Hepatocyte (in vitro differentiated cells): ENCODE results near the gene DSCAML1. TPM values are rescaled to one million over a fixed set of nuclear protein-coding genes. Genes with fewer than 3 reads are reported as not detected.

Experiments
- DNase-seq: peaks from one replicate; pipeline ENCODE4 v3.0.0-alpha.2; 2016; ENCODE audit warnings: low spot score
- H2AFZ ChIP-seq: fragments of 200-600 bp; sonication (generic); 2 replicates; pipeline ENCODE4 v1.6.0; 2016; ENCODE audit warnings: antibody characterized with exemption, mild to moderate bottlenecking
- H3K27ac ChIP-seq: fragments of 200-600 bp; sonication (generic); 2 replicates; pipeline ENCODE4 v1.5.1; 2016; ENCODE audit warnings: mild to moderate bottlenecking
- H3K27me3 ChIP-seq: fragments of 200-600 bp; sonication (generic); 2 replicates; pipeline ENCODE4 v1.6.1; 2016
- H3K36me3 ChIP-seq: fragments of 200-600 bp; sonication (generic); replicated peaks from 2 replicates; pipeline ENCODE4 v1.5.1; 2016; ENCODE audit warnings: low read depth; ENCODE audit not compliant: insufficient read depth
- H3K4me1 ChIP-seq: fragments of 200-600 bp; sonication (generic); 2 replicates; pipeline ENCODE4 v1.5.1; 2016; ENCODE audit warnings: mild to moderate bottlenecking, moderate library complexity; ENCODE audit not compliant: insufficient read depth
- H3K4me2 ChIP-seq: fragments of 200-600 bp; sonication (generic); 2 replicates; pipeline ENCODE4 v1.6.0; 2016
- H3K4me3 ChIP-seq: fragments of 200-600 bp; sonication (generic); 2 replicates; pipeline ENCODE4 v1.5.1; 2016; ENCODE audit warnings: mild to moderate bottlenecking
- H3K79me2 ChIP-seq: fragments of 200-600 bp; sonication (generic); 2 replicates; pipeline ENCODE4 v1.6.0; 2017; ENCODE audit warnings: mild to moderate bottlenecking
- H3K9me2 ChIP-seq: fragments of 200-600 bp; sonication (generic); replicated peaks from 2 replicates; pipeline ENCODE4 v1.6.0; 2017; ENCODE audit warnings: mild to moderate bottlenecking; ENCODE audit not compliant: insufficient read depth
- H3K9me3 ChIP-seq: fragments of 200-600 bp; sonication (generic); 2 replicates; pipeline ENCODE4 v1.5.1; 2016; ENCODE audit warnings: low read depth, mild to moderate bottlenecking
- H4K20me1 ChIP-seq: fragments of 200-600 bp; sonication (generic); 2 replicates; pipeline ENCODE4 v1.6.0; 2016; ENCODE audit warnings: mild to moderate bottlenecking; ENCODE audit not compliant: insufficient read depth, poor library complexity, severe bottlenecking
- EZH2 ChIP-seq: fragments of 200-600 bp; sonication (generic); IDR thresholded peaks from 2 replicates; pipeline ENCODE4 v1.6.1; 2016; ENCODE audit warnings: antibody characterized with exemption, mild to moderate bottlenecking, borderline replicate concordance
- EZH2phosphoT487 ChIP-seq: fragments of 200-600 bp; sonication (generic); IDR thresholded peaks from one replicate; pipeline ENCODE4 v1.6.1; 2018; ENCODE audit warnings: antibody characterized with exemption, mild to moderate bottlenecking, low read depth, moderate library complexity; ENCODE audit not compliant: unreplicated experiment, severe bottlenecking
- WGBS: methylation state at CpG from one replicate; pipeline ENCODE4 v1.1.6; 2016; ENCODE audit warnings: low lambda C conversion rate; ENCODE audit errors: missing lambda C conversion rate; 5-methylcytosine and 5-hydroxymethylcytosine counted together
- polyA plus RNA-seq: library from polyadenylated mRNA; unstranded; fragments of >200 nt; fragmentation: Nextera tagmentation; extraction: Ambion mirVana; gene quantifications from 2 replicates; pipeline ENCODE4 v1.2.1, GENCODE V29; 2016
- total RNA-seq: library from RNA; depleted of rRNA; stranded (reverse); fragments of >200 nt; gene quantifications from 2 replicates; pipeline ENCODE4 v1.2.3, GENCODE V29; 2014
- TF ChIP-seq, protein P1 (sequence below): fragments of 200-600 bp; sonication (generic); IDR thresholded peaks from 2 replicates; pipeline ENCODE4 v1.5.1; 2016; ENCODE audit warnings: antibody characterized with exemption, mild to moderate bottlenecking; ENCODE audit not compliant: poor library complexity

The DSCAML1 gene, protein sequence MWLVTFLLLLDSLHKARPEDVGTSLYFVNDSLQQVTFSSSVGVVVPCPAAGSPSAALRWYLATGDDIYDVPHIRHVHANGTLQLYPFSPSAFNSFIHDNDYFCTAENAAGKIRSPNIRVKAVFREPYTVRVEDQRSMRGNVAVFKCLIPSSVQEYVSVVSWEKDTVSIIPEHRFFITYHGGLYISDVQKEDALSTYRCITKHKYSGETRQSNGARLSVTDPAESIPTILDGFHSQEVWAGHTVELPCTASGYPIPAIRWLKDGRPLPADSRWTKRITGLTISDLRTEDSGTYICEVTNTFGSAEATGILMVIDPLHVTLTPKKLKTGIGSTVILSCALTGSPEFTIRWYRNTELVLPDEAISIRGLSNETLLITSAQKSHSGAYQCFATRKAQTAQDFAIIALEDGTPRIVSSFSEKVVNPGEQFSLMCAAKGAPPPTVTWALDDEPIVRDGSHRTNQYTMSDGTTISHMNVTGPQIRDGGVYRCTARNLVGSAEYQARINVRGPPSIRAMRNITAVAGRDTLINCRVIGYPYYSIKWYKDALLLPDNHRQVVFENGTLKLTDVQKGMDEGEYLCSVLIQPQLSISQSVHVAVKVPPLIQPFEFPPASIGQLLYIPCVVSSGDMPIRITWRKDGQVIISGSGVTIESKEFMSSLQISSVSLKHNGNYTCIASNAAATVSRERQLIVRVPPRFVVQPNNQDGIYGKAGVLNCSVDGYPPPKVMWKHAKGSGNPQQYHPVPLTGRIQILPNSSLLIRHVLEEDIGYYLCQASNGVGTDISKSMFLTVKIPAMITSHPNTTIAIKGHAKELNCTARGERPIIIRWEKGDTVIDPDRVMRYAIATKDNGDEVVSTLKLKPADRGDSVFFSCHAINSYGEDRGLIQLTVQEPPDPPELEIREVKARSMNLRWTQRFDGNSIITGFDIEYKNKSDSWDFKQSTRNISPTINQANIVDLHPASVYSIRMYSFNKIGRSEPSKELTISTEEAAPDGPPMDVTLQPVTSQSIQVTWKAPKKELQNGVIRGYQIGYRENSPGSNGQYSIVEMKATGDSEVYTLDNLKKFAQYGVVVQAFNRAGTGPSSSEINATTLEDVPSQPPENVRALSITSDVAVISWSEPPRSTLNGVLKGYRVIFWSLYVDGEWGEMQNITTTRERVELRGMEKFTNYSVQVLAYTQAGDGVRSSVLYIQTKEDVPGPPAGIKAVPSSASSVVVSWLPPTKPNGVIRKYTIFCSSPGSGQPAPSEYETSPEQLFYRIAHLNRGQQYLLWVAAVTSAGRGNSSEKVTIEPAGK (N-terminal part only)
- total RNA-seq (2.6 and 3.2 TPM in 2 replicates), polyA plus RNA-seq (0.46 and 1.1 TPM in 2 replicates)

DNA sequence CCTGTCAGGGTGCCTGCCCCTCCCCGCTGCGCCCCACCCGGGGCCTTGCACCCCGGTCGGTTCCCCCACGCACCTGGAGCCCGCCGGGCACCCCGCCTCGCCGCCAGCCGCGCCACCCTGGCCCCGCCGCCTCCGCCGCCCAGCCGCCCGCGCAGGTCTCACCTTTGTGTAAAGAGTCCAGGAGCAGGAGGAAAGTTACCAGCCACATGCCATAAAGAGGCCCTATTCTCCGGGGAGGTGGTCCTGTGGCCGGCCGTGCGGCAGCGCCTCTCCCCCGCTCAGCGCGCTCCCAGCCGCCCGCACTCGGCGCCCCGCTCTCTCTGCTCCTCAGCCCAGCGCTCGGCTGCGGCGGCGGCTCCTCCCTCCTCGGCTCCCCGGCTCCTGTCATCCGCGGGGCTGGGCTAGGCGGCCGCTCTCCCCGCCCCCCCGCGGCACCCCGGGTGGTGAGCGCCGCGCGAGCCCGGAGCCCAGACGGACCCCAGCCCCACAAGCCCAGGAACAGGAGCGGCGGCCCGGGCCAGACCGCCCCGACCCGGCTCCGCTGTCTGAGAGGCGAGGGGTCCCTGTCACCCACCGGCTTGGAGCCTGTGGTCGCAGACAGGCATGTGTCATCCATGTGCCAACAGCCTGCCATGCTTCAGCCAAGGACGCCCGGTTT is at the start of gene DSCAML1:
DSCAML1 (minus strand) TSS at position 345 of the 658 bp plus-strand sequence; CDS start at position 208, 137 bp downstream.
- Histone ChIP-seq H3K4me1 (peaks cover 13% of the 10 kb centered on the region), H4K20me1 (no peaks in the 10 kb centered on the region), H3K79me2 (no peaks in the 10 kb centered on the region), H3K4me3 (peak within 1 kb of the TSS; percentile 36), H3K36me3 (no peaks in the 10 kb centered on the region), H3K27ac (no peak within 1 kb of the TSS), H3K9me2 (no peaks in the 10 kb centered on the region), H3K9me3 (no peaks in the 10 kb centered on the region), H2AFZ (peak within 1 kb of the TSS; percentile 20), H3K4me2 (peak within 1 kb of the TSS; percentile 92), H3K27me3 (peaks cover 96% of the 10 kb centered on the region)
- WGBS, result 16% methylated on average over 16 of the region's 66 CpGs
- peak; percentile 70 for DNase-seq
- TF ChIP-seq EZH2phosphoT487, result peak; percentile 85
- TF ChIP-seq, protein P1, sequence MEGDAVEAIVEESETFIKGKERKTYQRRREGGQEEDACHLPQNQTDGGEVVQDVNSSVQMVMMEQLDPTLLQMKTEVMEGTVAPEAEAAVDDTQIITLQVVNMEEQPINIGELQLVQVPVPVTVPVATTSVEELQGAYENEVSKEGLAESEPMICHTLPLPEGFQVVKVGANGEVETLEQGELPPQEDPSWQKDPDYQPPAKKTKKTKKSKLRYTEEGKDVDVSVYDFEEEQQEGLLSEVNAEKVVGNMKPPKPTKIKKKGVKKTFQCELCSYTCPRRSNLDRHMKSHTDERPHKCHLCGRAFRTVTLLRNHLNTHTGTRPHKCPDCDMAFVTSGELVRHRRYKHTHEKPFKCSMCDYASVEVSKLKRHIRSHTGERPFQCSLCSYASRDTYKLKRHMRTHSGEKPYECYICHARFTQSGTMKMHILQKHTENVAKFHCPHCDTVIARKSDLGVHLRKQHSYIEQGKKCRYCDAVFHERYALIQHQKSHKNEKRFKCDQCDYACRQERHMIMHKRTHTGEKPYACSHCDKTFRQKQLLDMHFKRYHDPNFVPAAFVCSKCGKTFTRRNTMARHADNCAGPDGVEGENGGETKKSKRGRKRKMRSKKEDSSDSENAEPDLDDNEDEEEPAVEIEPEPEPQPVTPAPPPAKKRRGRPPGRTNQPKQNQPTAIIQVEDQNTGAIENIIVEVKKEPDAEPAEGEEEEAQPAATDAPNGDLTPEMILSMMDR, result no peak
- TF ChIP-seq EZH2, result no peak

DNA sequence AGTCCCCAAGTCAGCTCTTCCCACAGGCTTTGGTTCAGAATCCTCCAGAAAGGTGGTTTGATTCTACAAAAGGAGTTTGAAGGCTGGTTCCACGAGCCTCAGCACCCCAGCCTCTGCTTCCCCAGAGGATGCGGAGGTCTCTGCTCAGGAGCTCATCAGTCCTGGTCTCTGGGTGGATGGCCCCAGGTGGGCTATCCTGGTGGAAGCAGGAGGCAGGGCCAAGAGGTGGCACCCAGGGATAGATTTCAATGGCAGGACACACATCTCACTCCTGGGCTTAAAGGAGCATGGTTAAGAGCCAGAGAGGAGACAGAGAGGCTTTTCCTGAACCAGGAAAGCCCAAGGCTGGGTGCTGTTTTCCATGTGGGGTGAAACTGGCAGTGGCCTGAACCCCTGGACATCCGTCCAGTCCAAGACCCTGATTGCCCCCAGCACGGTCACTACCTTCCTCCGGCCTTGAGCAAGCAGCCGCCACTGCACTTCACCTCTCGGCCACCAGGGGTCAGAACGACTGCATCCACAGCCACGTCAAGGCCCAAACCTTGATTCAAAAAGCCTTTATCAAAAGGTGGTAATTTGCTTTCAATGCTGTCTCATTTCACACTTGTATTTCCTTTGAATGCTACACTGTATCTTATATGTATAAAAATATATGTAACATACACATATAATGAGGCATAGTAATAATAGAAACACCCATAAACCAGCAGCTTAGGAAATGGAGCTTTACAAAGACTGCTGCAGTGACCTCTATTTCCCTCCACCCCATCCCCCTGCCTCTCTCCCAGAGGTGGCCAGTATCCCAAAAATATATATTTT is 46.9 kb upstream of the DSCAML1 start:
- Histone ChIP-seq H3K9me3 (no peaks in the 10 kb centered on the region), H3K79me2 (no peaks in the 10 kb centered on the region), H3K4me2 (no peak overlapping the region), H3K9me2 (no peaks in the 10 kb centered on the region), H2AFZ (no peak overlapping the region), H3K36me3 (no peaks in the 10 kb centered on the region), H3K4me1 (no peaks in the 10 kb centered on the region), H3K4me3 (no peak overlapping the region), H4K20me1 (no peaks in the 10 kb centered on the region), H3K27ac (no peak overlapping the region), H3K27me3 (no peaks in the 10 kb centered on the region)
- 31% methylated on average over 9 of the region's 9 CpGs for WGBS
- TF ChIP-seq, protein P1, result peak; percentile 95
- no peak for TF ChIP-seq EZH2phosphoT487
- DNase-seq, result peak; percentile 81
